NCI-H1930 (cell line): Measurements from ENCODE around the gene TBX18.

Experiments
- DNase-seq, 2 experiments: peaks; one replicate each; lab custom pipeline; 2025; lab: John Stamatoyannopoulos, UW

The TBX18 gene

GRCh38 chr6:84743616-84744015 lies 20.8 kb downstream of the TBX18 start:
- DNase-seq: no peak

GRCh38 chr6:84740385-84740784 lies 24.0 kb downstream of the TBX18 start:
- no peak for DNase-seq

GRCh38 chr6:84739866-84740208 lies 24.6 kb downstream of the TBX18 start:
- DNase-seq: no peak

GRCh38 chr6:84738996-84739865 lies 25.2 kb downstream of the TBX18 start:
- DNase-seq: no peak

- no peak for DNase-seq
Observed at GRCh38 chr6:84733889-84734288, 30.5 kb downstream of the TBX18 start.

GRCh38 chr6:84731901-84732300 lies 32.5 kb downstream of the TBX18 start:
- DNase-seq: no peak

GRCh38 chr6:84731401-84731800 lies 33.0 kb downstream of the TBX18 start:
- no peak for DNase-seq

- DNase-seq: peak in 1 of 2 experiments; percentile 1
Observed at GRCh38 chr6:84728602-84729001, 35.8 kb downstream of the TBX18 start.

GRCh38 chr6:84719152-84719551 lies 45.2 kb downstream of the TBX18 start:
- no peak for DNase-seq

- DNase-seq: no peak
Observed at GRCh38 chr6:84718038-84718955, 46.1 kb downstream of the TBX18 start.

- DNase-seq: no peak
Observed at GRCh38 chr6:84709121-84709520, 55.3 kb downstream of the TBX18 start.

GRCh38 chr6:84707171-84707570 lies 57.2 kb downstream of the TBX18 start:
- no peak for DNase-seq

- DNase-seq: no peak
Observed at GRCh38 chr6:84696166-84696565, 68.2 kb downstream of the TBX18 start.

- no peak for DNase-seq
Observed at GRCh38 chr6:84691978-84692623, 72.3 kb downstream of the TBX18 start.

GRCh38 chr6:84688141-84688873 lies 76.1 kb downstream of the TBX18 start:
- no peak for DNase-seq

GRCh38 chr6:84687431-84687830 lies 77.0 kb downstream of the TBX18 start:
- no peak for DNase-seq

- no peak for DNase-seq
Observed at GRCh38 chr6:84685983-84686584, 78.3 kb downstream of the TBX18 start.

- DNase-seq: no peak
Observed at GRCh38 chr6:84681693-84682326, 82.6 kb downstream of the TBX18 start.

GRCh38 chr6:84675651-84676050 lies 88.7 kb downstream of the TBX18 start:
- DNase-seq: no peak

- DNase-seq: no peak
Observed at GRCh38 chr6:84674395-84674794, 90.0 kb downstream of the TBX18 start.

GRCh38 chr6:84671183-84671582 lies 93.2 kb downstream of the TBX18 start:
- no peak for DNase-seq
